Keratinocyte (primary cell): ENCODE data around the gene AHCTF1.

Experiments used
- CTCF ChIP-seq, 3 experiments: IDR thresholded peaks in 1 of 3; conservative IDR thresholded peaks in 1 of 3; optimal IDR thresholded peaks in 1 of 3; 2 replicates in 2 of 3; 3 replicates in 1 of 3; pipeline versions ENCODE3 to v1.5.1; 2011; ENCODE audit warnings: low read length in 3 of 3, mild to moderate bottlenecking in 3 of 3, moderate library complexity in 2 of 3, control low read depth in 1 of 3, inconsistent platforms in 1 of 3; ENCODE audit not compliant: insufficient read depth in 2 of 3; ENCODE audit errors: extremely low read depth in 1 of 3
- EZH2 ChIP-seq: IDR thresholded peaks from one replicate; pipeline ENCODE4 v1.6.1; 2012; ENCODE audit warnings: inconsistent platforms, mild to moderate bottlenecking, low read length, moderate library complexity

GRCh38 chr1:246797597-246797996 is 134.2 kb downstream of the AHCTF1 start:
- no peak for TF ChIP-seq CTCF (optimal IDR thresholded peaks at IDR 0.05 in 1 of 3, IDR thresholded peaks at IDR 0.05 in 1 of 3, conservative IDR thresholded peaks at IDR 0.05 in 1 of 3; ENCODE audit: extremely low read depth in 1 of 3, insufficient read depth in 2 of 3, low read length in 3 of 3)
- no peak for TF ChIP-seq EZH2
